K562 (cell line): ENCODE data around the gene TOPORS. TPM values are rescaled to one million over a fixed set of nuclear protein-coding genes. Genes with fewer than 3 reads are reported as not detected.

Source experiments
- ATAC-seq: fragments of 200-7000 bp; cut with Tn5 transposase; 3 replicates; pipeline ENCODE4 v1.9.1; 2020; ENCODE audit warnings: moderate library complexity
- BruUV-seq: library from RNA; stranded (reverse); fragments of 400-500 nt; replicated peaks from 2 replicates; lab custom pipeline; 2021; lab: Mats Ljungman, UMichigan
- CTCF ChIA-PET: fragments of 300-600 bp; formaldehyde crosslinking; extraction: SDS; loops from one replicate; lab custom pipeline; 2021; ENCODE audit warnings: low intra/inter-chr PET ratio; lab: Yijun Ruan, JAX
- POLR2A ChIA-PET: fragments of 300-600, 350-650 bp; sonication (Branson Sonifier 250); formaldehyde crosslinking; extraction: SDS; loops from one replicate; lab custom pipeline; 2021; ENCODE audit warnings: antibody characterized with exemption, inconsistent platforms; lab: Yijun Ruan, JAX
- DNase-seq, 4 experiments: peaks; one replicate each; pipeline versions ENCODE4 v3.0.0 to v3.0.0-alpha.2; 2011 to 2018; ENCODE audit warnings: low spot score in 3 of 4, mixed read lengths in 3 of 4; ENCODE audit errors: extremely low read depth in 1 of 4
- FAIRE-seq: peaks from 2 replicates; lab custom pipeline; 2011; peaks lifted over from hg19 to GRCh38; lab: Jason Lieb, UNC
- H2AFZ ChIP-seq: 2 replicates; pipeline ENCODE4 v1.6.0; 2011; ENCODE audit warnings: low read depth, low read length, control low read depth, inconsistent platforms
- H3K27ac ChIP-seq: fragments of 200-600 bp; 3 replicates; pipeline ENCODE4 v1.8.0; 2011; ENCODE audit warnings: low read depth, mild to moderate bottlenecking, control low read depth, inconsistent platforms, low read length, moderate library complexity, mixed read lengths; ENCODE audit errors: extremely low read depth
- H3K27me3 ChIP-seq, 2 experiments: fragments of 300-600 bp in 1 of 2; 2 replicates in 1 of 2; 3 replicates in 1 of 2; pipeline versions ENCODE4 v1.6.0 to v1.8.0; 2011; ENCODE audit warnings: inconsistent platforms in 2 of 2, low read length in 2 of 2, mild to moderate bottlenecking in 1 of 2, mixed read lengths in 1 of 2, moderate library complexity in 1 of 2; ENCODE audit not compliant: control insufficient read depth in 2 of 2, insufficient read depth in 2 of 2
- H3K36me3 ChIP-seq: fragments of 300-600 bp; 3 replicates; pipeline ENCODE4 v1.8.0; 2011; ENCODE audit warnings: mild to moderate bottlenecking, low read length, inconsistent platforms; ENCODE audit not compliant: control insufficient read depth, insufficient read depth
- H3K4me1 ChIP-seq, 2 experiments: fragments of 200-600 bp in 1 of 2; replicated peaks in 1 of 2; 2 replicates in 1 of 2; 3 replicates in 1 of 2; pipeline versions ENCODE4 v1.5.1 to v1.8.0; 2011; ENCODE audit warnings: inconsistent platforms in 2 of 2, low read length in 2 of 2, mild to moderate bottlenecking in 1 of 2, mixed read lengths in 1 of 2, moderate library complexity in 1 of 2; ENCODE audit not compliant: control insufficient read depth in 2 of 2, insufficient read depth in 2 of 2
- H3K4me2 ChIP-seq: 2 replicates; pipeline ENCODE4 v1.6.1; 2011; ENCODE audit warnings: low read length, control low read depth, inconsistent platforms, mixed read lengths; ENCODE audit not compliant: insufficient read depth
- H3K4me3 ChIP-seq: fragments of 200-600 bp; sonication (generic), shearing (Covaris generic); 2 replicates; pipeline ENCODE4 v1.5.1; 2016; ENCODE audit warnings: control low read depth, inconsistent platforms
- H3K79me2 ChIP-seq: fragments of 200-600 bp; 3 replicates; pipeline ENCODE4 v1.8.0; 2011; ENCODE audit warnings: low read length, inconsistent platforms; ENCODE audit not compliant: control insufficient read depth, insufficient read depth
- H3K9ac ChIP-seq, 2 experiments: 2 replicates each; pipeline versions ENCODE4 v1.6.0 to v1.6.1; 2011; ENCODE audit warnings: low read depth in 2 of 2, low read length in 2 of 2, control low read depth in 1 of 2, inconsistent platforms in 1 of 2, mild to moderate bottlenecking in 1 of 2, mixed read lengths in 1 of 2; ENCODE audit not compliant: insufficient read depth in 1 of 2
- H3K9me1 ChIP-seq: one replicate; pipeline ENCODE4 v1.6.0; 2011; ENCODE audit warnings: inconsistent platforms, mild to moderate bottlenecking, low read length, moderate library complexity; ENCODE audit not compliant: control insufficient read depth, insufficient read depth
- H3K9me3 ChIP-seq: replicated peaks from 2 replicates; pipeline ENCODE4 v1.5.1; 2011; ENCODE audit warnings: low read depth, low read length, inconsistent platforms; ENCODE audit not compliant: control insufficient read depth, insufficient read depth
- H4K20me1 ChIP-seq: replicated peaks from 2 replicates; pipeline ENCODE4 v1.6.1; 2011; ENCODE audit warnings: low read length, inconsistent platforms, mixed read lengths; ENCODE audit not compliant: control insufficient read depth, insufficient read depth
- CXXC5 ChIP-seq: fragments of 250-450 bp; sonication (Bioruptor Pico); IDR thresholded peaks from 2 replicates; pipeline ENCODE4 v1.8.0; 2022; ENCODE audit warnings: inconsistent platforms, mild to moderate bottlenecking, moderate library complexity
- ELF1 ChIP-seq: fragments of 200-800 bp; sonication (Bioruptor generic); IDR thresholded peaks from 2 replicates; pipeline ENCODE4 v1.6.1; 2016; ENCODE audit warnings: missing genetic modification characterization, missing compliant biosample characterization
- IRF2 ChIP-seq: sonication (generic); formaldehyde crosslinking; IDR thresholded peaks from 2 replicates; pipeline ENCODE4 v1.8.1; 2022; ENCODE audit warnings: mild to moderate bottlenecking, missing genetic modification reagents
- MAZ ChIP-seq, 2 experiments: fragments of 450-650 bp in 1 of 2; sonication (generic) in 1 of 2; formaldehyde crosslinking; IDR thresholded peaks in 1 of 2; conservative IDR thresholded peaks in 1 of 2; 2 replicates each; pipeline versions ENCODE4 v1.4.0 to v1.5.0; 2020; ENCODE audit warnings: mild to moderate bottlenecking in 1 of 2, missing genetic modification reagents in 1 of 2
- MEF2D ChIP-seq: conservative IDR thresholded peaks from 2 replicates; pipeline ENCODE4 v1.6.1; 2016; ENCODE audit warnings: low read depth, missing genetic modification characterization, missing compliant biosample characterization
- MEIS2 ChIP-seq: fragments of 450-650 bp; IDR thresholded peaks from 2 replicates; pipeline ENCODE4 v1.6.1; 2014; ENCODE audit warnings: mild to moderate bottlenecking; ENCODE audit not compliant: partially characterized antibody
- RAD51 ChIP-seq: fragments of 450-650 bp; IDR thresholded peaks from 2 replicates; pipeline ENCODE4 v1.7.1; 2016; ENCODE audit warnings: low read depth, mild to moderate bottlenecking, borderline replicate concordance
- RCOR1 ChIP-seq, 2 experiments: IDR thresholded peaks; 2 replicates each; pipeline ENCODE4 v1.6.1; 2012; ENCODE audit warnings: low read depth in 2 of 2, low read length in 2 of 2, borderline replicate concordance in 1 of 2, improper control_type of control experiment in 1 of 2
- SOX6 ChIP-seq: fragments of 450-650 bp; IDR thresholded peaks from 2 replicates; pipeline ENCODE4 v1.6.1; 2014; ENCODE audit warnings: mild to moderate bottlenecking
- TARDBP ChIP-seq: fragments of 450-650 bp; IDR thresholded peaks from 2 replicates; pipeline ENCODE4 v1.6.1; 2016
- TFE3 ChIP-seq: fragments of 450-650 bp; formaldehyde crosslinking; IDR thresholded peaks from 2 replicates; pipeline ENCODE4 v1.4.0; 2020; ENCODE audit warnings: mild to moderate bottlenecking, mixed read lengths
- ZNF143 ChIP-seq: sonication (generic); formaldehyde crosslinking; IDR thresholded peaks from 2 replicates; pipeline ENCODE4 v1.9.0; 2022; ENCODE audit warnings: mild to moderate bottlenecking, missing genetic modification reagents
- ZNF384 ChIP-seq: IDR thresholded peaks from 2 replicates; pipeline ENCODE4 v1.6.1; 2012; ENCODE audit warnings: low read depth, low read length, improper control_type of control experiment
- WGBS: fragments of 100-300 bp; shearing (Covaris generic); methylation state at CpG from one replicate; pipeline ENCODE4 v1.1.6; 2016; ENCODE audit warnings: low coverage, mixed read lengths; ENCODE audit not compliant: insufficient coverage; ENCODE audit errors: missing lambda C conversion rate; 5-methylcytosine and 5-hydroxymethylcytosine counted together
- in situ Hi-C: fragments of 300-500 bp; cut with MboI; formaldehyde crosslinking; loops from 4 replicates; pipeline ENCODE4 v1.15.0; 2018; ENCODE audit warnings: inconsistent platforms, mixed read lengths
- intact Hi-C: fragments of 100-400 bp; cut with micrococcal nuclease; formaldehyde crosslinking; loops from 2 replicates; pipeline ENCODE4 v1.14.2; 2022
- polyA plus RNA-seq, 8 experiments: library from polyadenylated mRNA; depleted of rRNA in 4 of 8; stranded (reverse) in 5 of 8; unstranded in 3 of 8; fragments of >200 nt; fragmentation: Nextera tagmentation in 2 of 8; fragmentation: Illumina TruSeq in 1 of 8; extraction: Ambion mirVana in 2 of 8; extraction: Trizol in 1 of 8; gene quantifications; 2 replicates each; pipeline versions ENCODE4 v1.2.1 to v1.2.3, GENCODE V29; 2011 to 2014; ENCODE audit warnings: inconsistent platforms in 1 of 8, missing spikeins in 1 of 8
- total RNA-seq, 7 experiments: library from RNA; depleted of rRNA in 6 of 7; stranded (reverse); fragments of >200 nt in 6 of 7; fragmentation: Illumina TruSeq in 2 of 7; extraction: Trizol in 2 of 7; gene quantifications; 2 replicates each; pipeline versions ENCODE4 v1.2.1 to v1.2.3, GENCODE V29; 2011 to 2021; ENCODE audit warnings: low replicate concordance in 1 of 7
- TF ChIP-seq, protein P1 (sequence below), 2 experiments: IDR thresholded peaks in 1 of 2; conservative IDR thresholded peaks in 1 of 2; 2 replicates each; pipeline ENCODE4 v1.6.1; 2016; ENCODE audit warnings: low read depth in 2 of 2, mild to moderate bottlenecking in 1 of 2, missing compliant biosample characterization in 1 of 2, missing genetic modification characterization in 1 of 2, moderate library complexity in 1 of 2
- TF ChIP-seq, protein P2 (sequence below), 2 experiments: fragments of 450-650 bp in 1 of 2; sonication (generic) in 1 of 2; formaldehyde crosslinking; conservative IDR thresholded peaks; 2 replicates each; pipeline versions ENCODE4 v1.4.0 to v1.8.1; 2020 to 2022; ENCODE audit warnings: mild to moderate bottlenecking in 1 of 2, missing genetic modification reagents in 1 of 2

TOPORS gene
- total and polyA plus RNA-seq, 9 of the 15 experiments (the other 6 are each of a cell fraction or from before 2014, with no cell fraction given) = 4.3 to 19.6 (median 9.9) TPM

DNA sequence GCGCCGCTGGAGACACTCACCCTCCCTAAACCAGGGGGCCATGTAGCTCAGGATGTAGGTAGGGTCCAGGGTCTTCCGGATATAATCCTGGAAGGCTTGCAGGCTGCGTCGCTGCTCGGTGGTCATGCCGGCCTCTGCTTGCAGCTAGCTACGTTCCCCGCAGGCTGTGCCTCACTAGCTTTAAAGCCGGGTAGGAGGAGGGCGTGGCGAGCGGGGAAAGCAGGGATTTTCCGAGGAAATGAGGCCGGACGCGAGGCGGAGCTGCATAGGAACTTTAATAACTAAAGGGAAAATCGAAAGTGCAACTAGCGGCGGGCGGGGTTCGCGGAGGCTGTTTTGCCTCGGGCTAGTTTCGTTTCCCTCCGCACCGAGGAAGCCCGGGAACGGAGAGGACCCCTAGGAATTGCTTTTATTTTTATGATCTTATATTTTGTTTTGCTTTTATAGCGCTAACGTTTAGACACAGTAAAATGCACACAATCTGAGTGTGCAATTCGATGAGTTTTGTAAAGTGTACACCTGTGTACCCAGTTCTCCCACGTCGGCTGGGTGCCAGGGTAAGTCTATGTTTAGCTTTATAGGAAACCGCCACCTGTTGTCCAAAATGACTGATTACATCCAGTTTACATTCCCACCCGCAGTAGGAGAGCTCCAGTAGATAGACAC lies 26.2 kb downstream of the TOPORS start, which contains the start of gene RIGI:
TSS of gene RIGI (minus strand) at position 156 of the 666 bp plus-strand sequence. CDS start at position 126, 30 bp downstream.
- Histone ChIP-seq H2AFZ (peak within 1 kb of the TSS; percentile 78), H3K4me3 (peak within 1 kb of the TSS; percentile 54), H3K9me3 (no peaks in the 10 kb centered on the region), H4K20me1 (no peaks in the 10 kb centered on the region), H3K9ac (peak within 1 kb of the TSS; percentile 38 to 88), H3K79me2 (no peaks in the 10 kb centered on the region), H3K36me3 (no peaks in the 10 kb centered on the region), H3K9me1 (no peaks in the 10 kb centered on the region), H3K27me3 (no peaks in the 10 kb centered on the region), H3K4me1 (peaks cover 0 to 4% of the 10 kb centered on the region in 2 experiments; a peak in 1 of 5 replicates), H3K4me2 (peak within 1 kb of the TSS; percentile 80), H3K27ac (peak within 1 kb of the TSS; percentile 33; the same call in 2 of the 3 replicates)
- in situ Hi-C loops = no loop called here
- BruUV-seq = no TSS peak
- ATAC-seq = peak; percentile 94
- DNase-seq = peak; percentile 33 to 69 (median 44)
- CTCF ChIA-PET = interaction anchor here (0.6 to 2.3 kb wide), 3 partner anchors 54 to 402 kb away, joined by 3 to 17 read pairs (median 5); no protein-coding TSS in a partner anchor
- FAIRE-seq = peak; percentile 88
- 1% methylated on average over 29 of the region's 37 CpGs for whole genome bisulfite sequencing
- POLR2A ChIA-PET = interaction anchor here (0.7 to 1.1 kb wide), 5 partner anchors 9 to 499 kb away, joined by 3 to 4 read pairs (median 3); partner anchors contain the start of gene DNAJA1
- intact Hi-C loops = loop anchor here (1.0 to 2.0 kb wide), 2 partner anchors 47 to 147 kb away; partner anchors contain the start of gene NDUFB6
- TF ChIP-seq ELF1 (peak; percentile 33; the same call in 1 of the 2 replicates), IRF2 (CRISPR knock-in tag) (0 out of 2 replicates have a peak, but pooled peaks have one; percentile 47), MEIS2 (peak; percentile 61), MAZ (CRISPR knock-in tag; conservative IDR thresholded peaks at IDR 0.05 in 1 of 2, IDR thresholded peaks at IDR 0.05 in 1 of 2) (peak in 1 of 2 experiments; percentile 31; a peak in 2 of 4 replicates), RCOR1 (IDR thresholded peaks at IDR 0.05; ENCODE audit: borderline replicate concordance in 1 of 2, low read depth in 2 of 2, low read length in 2 of 2) (peak in 1 of 2 experiments; percentile 7; a peak in 1 of 4 replicates), ZNF384 (peak; percentile 66), SOX6 (no peak), TARDBP (no peak), MEF2D (tag) (peak; percentile 43; the same call in 1 of the 2 replicates), CXXC5 (CRISPR knock-in tag) (0 out of 2 replicates have a peak, but pooled peaks have one; percentile 30), ZNF143 (CRISPR knock-in tag) (no peak), RAD51 (no peak), TFE3 (CRISPR knock-in tag) (no peak)
- TF ChIP-seq, protein P1, sequence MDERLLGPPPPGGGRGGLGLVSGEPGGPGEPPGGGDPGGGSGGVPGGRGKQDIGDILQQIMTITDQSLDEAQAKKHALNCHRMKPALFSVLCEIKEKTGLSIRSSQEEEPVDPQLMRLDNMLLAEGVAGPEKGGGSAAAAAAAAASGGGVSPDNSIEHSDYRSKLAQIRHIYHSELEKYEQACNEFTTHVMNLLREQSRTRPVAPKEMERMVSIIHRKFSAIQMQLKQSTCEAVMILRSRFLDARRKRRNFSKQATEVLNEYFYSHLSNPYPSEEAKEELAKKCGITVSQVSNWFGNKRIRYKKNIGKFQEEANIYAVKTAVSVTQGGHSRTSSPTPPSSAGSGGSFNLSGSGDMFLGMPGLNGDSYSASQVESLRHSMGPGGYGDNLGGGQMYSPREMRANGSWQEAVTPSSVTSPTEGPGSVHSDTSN (CRISPR knock-in tag; IDR thresholded peaks at IDR 0.05; ENCODE audit: low read depth) = no peak
- TF ChIP-seq, protein P1 (tag; conservative IDR thresholded peaks at IDR 0.05; ENCODE audit: low read depth) = peak; percentile 56
- TF ChIP-seq, protein P2, sequence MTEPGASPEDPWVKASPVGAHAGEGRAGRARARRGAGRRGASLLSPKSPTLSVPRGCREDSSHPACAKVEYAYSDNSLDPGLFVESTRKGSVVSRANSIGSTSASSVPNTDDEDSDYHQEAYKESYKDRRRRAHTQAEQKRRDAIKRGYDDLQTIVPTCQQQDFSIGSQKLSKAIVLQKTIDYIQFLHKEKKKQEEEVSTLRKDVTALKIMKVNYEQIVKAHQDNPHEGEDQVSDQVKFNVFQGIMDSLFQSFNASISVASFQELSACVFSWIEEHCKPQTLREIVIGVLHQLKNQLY (CRISPR knock-in tag; conservative IDR thresholded peaks at IDR 0.05) = no peak
